ENCODE data around the gene CASP2.

The CASP2 gene

GRCh38 chr7:143352531-143353002, 64.4 kb downstream of the CASP2 start:
- H3K36me3 ChIP-seq: no peaks in the 10 kb centered on the region
- TF ChIP-seq CTCF (IDR thresholded peaks at IDR 0.05): no peak
- H3K27me3 ChIP-seq: peaks cover under 1% of the 10 kb centered on the region
- H3K4me3 ChIP-seq (ENCODE audit: low read depth in 1 of 2, low read length in 1 of 2): no peak overlapping the region
- no peak overlapping the region for H3K27ac ChIP-seq
- no peaks in the 10 kb centered on the region for H3K4me1 ChIP-seq (ENCODE audit: control insufficient read depth in 1 of 2, insufficient read depth in 1 of 2, low read depth in 1 of 2, low read length in 1 of 2)
- H3K9me3 ChIP-seq: no peaks in the 10 kb centered on the region

DNA sequence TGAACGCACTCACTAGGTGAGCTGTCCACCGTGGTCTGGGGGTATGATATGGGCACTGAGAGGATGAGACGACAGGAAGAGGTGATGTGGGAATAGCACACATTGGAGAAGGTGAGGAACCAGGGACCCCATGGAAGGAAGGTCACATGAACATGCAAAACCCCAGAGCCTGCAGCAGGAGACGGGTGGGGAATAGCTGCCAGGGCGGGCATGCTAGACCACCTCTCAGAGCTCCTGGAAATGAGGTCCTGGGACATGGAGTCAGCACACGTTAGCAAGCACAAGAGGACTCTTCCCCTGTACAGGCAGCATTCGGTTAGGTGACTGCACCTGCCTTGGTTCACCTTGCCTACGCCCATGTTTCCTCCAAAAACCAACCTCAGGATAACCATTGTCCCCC, 66.2 kb downstream of the CASP2 start:
- Histone ChIP-seq H3K27ac (no peak overlapping the region), H3K4me3 (ENCODE audit: low read depth in 1 of 2, low read length in 1 of 2) (no peak overlapping the region), H3K4me1 (ENCODE audit: control insufficient read depth in 1 of 2, insufficient read depth in 1 of 2, low read depth in 1 of 2, low read length in 1 of 2) (no peaks in the 10 kb centered on the region), H3K27me3 (peaks cover 18% of the 10 kb centered on the region), H3K9me3 (no peaks in the 10 kb centered on the region), H3K36me3 (no peaks in the 10 kb centered on the region)
- TF ChIP-seq CTCF (IDR thresholded peaks at IDR 0.05): no peak

GRCh38 chr7:143354965-143355364, 66.8 kb downstream of the CASP2 start:
- no peak for TF ChIP-seq CTCF (IDR thresholded peaks at IDR 0.05)
- H3K4me1 ChIP-seq (ENCODE audit: control insufficient read depth in 1 of 2, insufficient read depth in 1 of 2, low read depth in 1 of 2, low read length in 1 of 2): no peaks in the 10 kb centered on the region
- peaks cover 24% of the 10 kb centered on the region for H3K27me3 ChIP-seq
- H3K9me3 ChIP-seq: no peaks in the 10 kb centered on the region
- H3K36me3 ChIP-seq: no peaks in the 10 kb centered on the region
- no peak overlapping the region for H3K27ac ChIP-seq
- no peak overlapping the region for H3K4me3 ChIP-seq (ENCODE audit: low read depth in 1 of 2, low read length in 1 of 2)

DNA sequence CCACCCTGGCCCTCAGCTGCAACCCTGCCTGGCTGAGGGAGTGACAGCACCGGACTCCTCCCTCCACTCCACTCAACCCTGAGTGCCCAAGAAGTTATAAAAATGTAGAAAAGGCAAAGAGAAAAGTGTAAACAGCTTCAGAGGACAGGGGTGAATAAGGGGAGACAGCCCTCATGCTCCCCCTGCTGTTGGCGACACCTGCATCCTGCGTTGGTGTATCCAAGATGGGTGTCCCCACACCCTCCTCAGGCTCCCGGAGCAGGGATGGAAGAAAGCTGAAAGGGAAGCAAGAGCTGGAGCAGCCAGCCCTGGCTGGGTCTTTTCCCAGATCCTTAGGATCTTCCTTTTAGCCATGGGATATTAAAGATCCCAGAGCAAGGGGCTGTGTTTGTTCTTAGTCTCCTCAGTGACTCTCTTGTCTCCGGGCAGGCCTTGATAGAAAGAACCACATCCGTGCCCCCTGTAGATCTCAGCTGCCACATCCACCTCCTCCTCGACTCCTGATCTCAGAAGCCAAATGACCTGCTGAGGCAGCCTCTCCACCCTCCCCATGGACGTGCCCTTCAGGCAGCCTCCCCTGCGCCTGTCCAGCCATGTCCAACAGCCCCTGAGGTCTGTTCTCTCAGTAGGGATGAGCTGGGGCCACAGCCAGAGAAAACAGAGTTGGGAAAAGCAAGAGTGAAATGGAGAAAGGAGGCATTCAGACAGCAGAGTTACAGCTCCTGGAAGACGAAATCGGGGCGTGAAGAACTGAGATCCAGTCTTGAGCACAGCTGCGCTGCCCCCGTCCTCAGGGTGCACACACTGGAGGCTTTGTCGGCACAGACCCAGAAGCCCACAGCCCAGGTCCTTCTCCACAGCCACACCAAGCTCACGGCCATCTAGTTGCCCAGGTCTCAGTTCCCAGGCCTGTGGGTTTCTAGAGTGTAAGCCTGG, 67.6 kb downstream of the CASP2 start:
- peaks cover 32% of the 10 kb centered on the region for H3K27me3 ChIP-seq
- no peaks in the 10 kb centered on the region for H3K9me3 ChIP-seq
- H3K27ac ChIP-seq: no peak overlapping the region
- H3K4me3 ChIP-seq (ENCODE audit: low read depth in 1 of 2, low read length in 1 of 2): no peak overlapping the region
- H3K4me1 ChIP-seq (ENCODE audit: control insufficient read depth in 1 of 2, insufficient read depth in 1 of 2, low read depth in 1 of 2, low read length in 1 of 2): no peaks in the 10 kb centered on the region
- no peak for TF ChIP-seq CTCF (IDR thresholded peaks at IDR 0.05)
- H3K36me3 ChIP-seq: no peaks in the 10 kb centered on the region

GRCh38 chr7:143356414-143357050, 68.4 kb downstream of the CASP2 start:
- no peaks in the 10 kb centered on the region for H3K4me1 ChIP-seq (ENCODE audit: control insufficient read depth in 1 of 2, insufficient read depth in 1 of 2, low read depth in 1 of 2, low read length in 1 of 2)
- no peaks in the 10 kb centered on the region for H3K9me3 ChIP-seq
- H3K27ac ChIP-seq: no peak overlapping the region
- H3K4me3 ChIP-seq (ENCODE audit: low read depth in 1 of 2, low read length in 1 of 2): no peak overlapping the region
- no peaks in the 10 kb centered on the region for H3K36me3 ChIP-seq
- peaks cover 40% of the 10 kb centered on the region for H3K27me3 ChIP-seq
- TF ChIP-seq CTCF (IDR thresholded peaks at IDR 0.05): no peak

Data from neutrophil (primary cell).